Body of pancreas (tissue), 4 donors: ENCODE measurements around the gene RAB11FIP3. TPM values are rescaled to one million over a fixed set of nuclear protein-coding genes. Genes with fewer than 3 reads are reported as not detected.

Experiments
- ATAC-seq: fragments of 150-250 bp; one replicate; pipeline ENCODE4 v1.9.1; 2016
- DNase-seq, 4 donors: peaks; one replicate each; pipeline ENCODE4 v3.0.0-alpha.2; 2019
- H3K27ac ChIP-seq, 4 donors: fragments of 200-600 bp; sonication (generic); 1 replicate in 3 of 4; 2 replicates in 1 of 4; pipeline versions ENCODE4 v1.5.1 to v1.6.1; 2016 to 2019; ENCODE audit warnings: mild to moderate bottlenecking in 1 of 4, mixed read lengths in 1 of 4, moderate library complexity in 1 of 4
- H3K27me3 ChIP-seq, 2 donors: fragments of 200-600 bp; sonication (generic); one replicate each; pipeline ENCODE4 v1.6.0; 2016; ENCODE audit warnings: mild to moderate bottlenecking in 1 of 2
- H3K36me3 ChIP-seq, 2 donors: fragments of 200-600 bp; sonication (generic); replicated peaks in 1 of 2; 2 replicates each; pipeline ENCODE4 v1.5.1; 2016; ENCODE audit warnings: low read depth in 2 of 2; ENCODE audit not compliant: insufficient read depth in 1 of 2
- H3K4me1 ChIP-seq: fragments of 200-600 bp; sonication (generic); one replicate; pipeline ENCODE4 v1.6.0; 2016
- H3K4me3 ChIP-seq, 2 donors: fragments of 200-600 bp; sonication (generic); 1 replicate in 1 of 2; 2 replicates in 1 of 2; pipeline ENCODE4 v1.5.1; 2016 to 2019
- H3K9me3 ChIP-seq, 3 donors: fragments of 200-600 bp; sonication (generic); 1 replicate in 2 of 3; 2 replicates in 1 of 3; pipeline ENCODE4 v1.5.1; 2016
- POLR2A ChIP-seq, 3 donors: fragments of 450-650 bp; IDR thresholded peaks; one replicate each; pipeline ENCODE4 v1.6.1; 2016; ENCODE audit warnings: antibody characterized with exemption in 3 of 3, mild to moderate bottlenecking in 2 of 3
- WGBS, 2 donors: methylation state at CpG; one replicate each; pipeline ENCODE4 v1.1.5; 2017; 5-methylcytosine and 5-hydroxymethylcytosine counted together
- intact Hi-C: fragments of 100-400 bp; cut with DNase I; formaldehyde crosslinking; loops from one replicate; pipeline ENCODE4 v1.15.1; 2023
- total RNA-seq, 2 donors: library from RNA; depleted of rRNA; stranded (reverse); fragments of >200 nt; gene quantifications; one replicate each; pipeline ENCODE4 v1.1.0, GENCODE V29; 2016
- TF ChIP-seq, protein P1 (sequence below), 7 experiments: fragments of 450-650 bp in 4 of 7; fragments of 200-600 bp in 3 of 7; sonication (generic) in 3 of 7; IDR thresholded peaks; one replicate each; pipeline ENCODE4 v1.5.1; 2016 to 2019; ENCODE audit warnings: antibody characterized with exemption in 7 of 7

Gene RAB11FIP3
- total RNA-seq, 2 donors from 2014 or later: 50.1 to 122 TPM

DNA sequence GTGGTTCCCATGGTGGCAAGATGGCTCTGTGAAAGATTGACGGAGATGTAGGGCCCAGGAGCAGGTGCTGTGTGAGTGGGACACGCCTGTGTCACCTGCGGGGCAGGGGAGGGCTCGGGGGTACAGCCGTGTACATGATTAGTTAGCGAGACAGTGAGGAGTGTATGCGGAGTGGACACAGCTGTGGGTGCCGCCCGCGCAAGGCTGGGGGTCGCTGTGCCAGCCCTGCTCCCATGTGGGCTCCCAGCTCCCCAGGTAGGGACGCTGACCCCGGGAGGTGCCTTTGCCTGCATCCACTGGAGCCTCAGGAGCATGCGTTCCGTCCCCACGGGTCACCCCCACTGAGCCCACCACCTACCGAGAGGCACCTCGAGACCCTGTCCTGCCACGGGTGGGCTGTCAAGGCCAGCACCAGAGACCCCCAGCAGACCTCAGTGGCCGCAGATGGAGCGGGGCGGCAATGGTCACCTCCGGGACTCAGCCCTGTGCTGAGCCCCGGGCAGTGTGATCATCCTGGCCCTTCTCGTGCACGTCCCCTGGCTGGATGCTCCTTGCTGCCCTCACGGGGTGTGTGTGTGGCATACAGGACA lies 109.5 kb downstream of the RAB11FIP3 start:
- Histone ChIP-seq H3K27ac (peak overlapping the region in 3 of 4 donors; percentile 61 to 79 (median 79)), H3K4me3 (no peak overlapping the region), H3K9me3 (no peaks in the 10 kb centered on the region), H3K36me3 (no peaks in the 10 kb centered on the region), H3K27me3 (no peaks in the 10 kb centered on the region), H3K4me1 (peaks cover 65% of the 10 kb centered on the region)
- intact Hi-C loops: no loop called here
- no peak for TF ChIP-seq POLR2A (IDR thresholded peaks at IDR 0.05)
- TF ChIP-seq, protein P1, sequence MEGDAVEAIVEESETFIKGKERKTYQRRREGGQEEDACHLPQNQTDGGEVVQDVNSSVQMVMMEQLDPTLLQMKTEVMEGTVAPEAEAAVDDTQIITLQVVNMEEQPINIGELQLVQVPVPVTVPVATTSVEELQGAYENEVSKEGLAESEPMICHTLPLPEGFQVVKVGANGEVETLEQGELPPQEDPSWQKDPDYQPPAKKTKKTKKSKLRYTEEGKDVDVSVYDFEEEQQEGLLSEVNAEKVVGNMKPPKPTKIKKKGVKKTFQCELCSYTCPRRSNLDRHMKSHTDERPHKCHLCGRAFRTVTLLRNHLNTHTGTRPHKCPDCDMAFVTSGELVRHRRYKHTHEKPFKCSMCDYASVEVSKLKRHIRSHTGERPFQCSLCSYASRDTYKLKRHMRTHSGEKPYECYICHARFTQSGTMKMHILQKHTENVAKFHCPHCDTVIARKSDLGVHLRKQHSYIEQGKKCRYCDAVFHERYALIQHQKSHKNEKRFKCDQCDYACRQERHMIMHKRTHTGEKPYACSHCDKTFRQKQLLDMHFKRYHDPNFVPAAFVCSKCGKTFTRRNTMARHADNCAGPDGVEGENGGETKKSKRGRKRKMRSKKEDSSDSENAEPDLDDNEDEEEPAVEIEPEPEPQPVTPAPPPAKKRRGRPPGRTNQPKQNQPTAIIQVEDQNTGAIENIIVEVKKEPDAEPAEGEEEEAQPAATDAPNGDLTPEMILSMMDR (IDR thresholded peaks at IDR 0.05): no peak
- WGBS, 2 donors: 45 to 84% methylated on average over 13 to 15 of the region's 27 CpGs
- DNase-seq (no peak), ATAC-seq (no peak)

DNA sequence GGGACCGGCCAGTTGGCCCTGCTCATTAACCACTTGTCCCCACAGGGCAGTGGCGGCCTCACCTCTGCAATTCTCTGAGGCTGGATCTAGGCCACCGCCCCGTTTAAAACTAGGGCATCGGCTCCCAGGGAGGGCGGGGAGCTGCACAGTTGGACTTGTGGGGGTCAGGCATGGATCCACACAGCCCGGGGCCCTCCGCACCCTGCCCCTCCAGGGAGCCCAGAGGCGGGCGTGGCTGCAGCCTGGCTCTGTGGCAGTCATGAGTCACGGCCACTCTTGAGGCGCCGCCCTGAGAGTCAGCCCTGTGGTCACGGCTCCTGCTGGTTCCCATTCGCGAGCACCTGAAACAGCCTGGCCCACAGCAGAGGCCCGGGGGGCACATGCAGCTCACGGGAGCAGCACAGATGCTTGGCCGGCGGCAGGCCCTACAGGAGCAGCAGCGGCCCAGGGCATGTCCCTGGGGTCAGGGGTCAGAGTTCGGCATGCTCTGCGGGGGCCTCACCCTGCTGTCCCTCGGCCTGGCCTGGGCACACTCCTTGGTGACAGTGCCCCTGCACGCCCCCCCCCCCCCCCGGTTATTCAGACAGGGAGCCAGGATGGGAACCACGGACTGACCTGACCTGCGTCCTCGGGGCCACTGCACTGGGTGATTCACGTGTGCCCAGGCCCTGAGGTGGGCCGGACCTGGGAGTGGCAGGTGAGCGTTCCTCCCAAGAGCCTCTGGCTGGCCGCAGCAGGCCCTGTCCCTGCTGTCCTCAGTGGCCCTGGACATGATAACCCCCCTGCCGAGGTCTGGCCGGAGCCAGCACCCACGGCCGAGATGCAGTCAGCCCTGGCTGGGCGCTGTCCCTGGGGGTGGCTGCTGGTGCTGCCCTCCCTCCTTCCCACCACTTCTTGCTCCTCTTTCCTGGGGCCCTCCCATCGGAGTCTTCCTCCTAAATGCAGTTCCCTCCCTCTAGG lies 110.3 kb downstream of the RAB11FIP3 start:
- Histone ChIP-seq H3K36me3 (no peaks in the 10 kb centered on the region), H3K4me3 (no peak overlapping the region), H3K4me1 (peaks cover 65% of the 10 kb centered on the region), H3K9me3 (no peaks in the 10 kb centered on the region), H3K27ac (peak overlapping the region in 1 of 4 donors; percentile 79), H3K27me3 (no peaks in the 10 kb centered on the region)
- intact Hi-C loops: no loop called here
- WGBS, 2 donors: 76 to 83% methylated on average over 7 to 21 of the region's 39 CpGs
- DNase-seq (peak in 2 of 4 donors; percentile 37 to 69), ATAC-seq (no peak)
- no peak for TF ChIP-seq POLR2A (IDR thresholded peaks at IDR 0.05)
- TF ChIP-seq, protein P1 (IDR thresholded peaks at IDR 0.05): no peak

DNA sequence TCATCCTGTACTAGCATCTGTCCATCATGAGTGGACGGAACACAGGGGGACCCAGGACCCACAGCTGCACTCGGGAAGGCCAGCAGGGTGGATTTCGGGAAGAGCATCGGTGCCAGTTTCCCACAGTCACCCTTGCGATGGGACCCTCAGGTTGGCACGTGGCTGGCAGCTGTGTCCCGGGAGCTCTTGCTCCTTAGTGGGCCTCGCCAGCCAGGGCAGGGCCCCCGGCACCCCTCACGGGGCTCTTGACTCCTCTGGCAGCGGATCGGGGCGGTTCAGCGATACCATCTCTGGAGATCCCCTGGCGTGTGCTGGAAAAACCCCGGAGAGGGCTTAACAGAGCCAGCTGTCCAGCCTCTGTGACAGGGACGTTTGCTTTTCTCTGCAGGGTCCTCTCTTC lies 111.3 kb downstream of the RAB11FIP3 start:
- 85 to 91% methylated on average over 10 to 13 of the region's 17 CpGs for WGBS, 2 donors
- peaks cover 61% of the 10 kb centered on the region for H3K4me1 ChIP-seq

DNA sequence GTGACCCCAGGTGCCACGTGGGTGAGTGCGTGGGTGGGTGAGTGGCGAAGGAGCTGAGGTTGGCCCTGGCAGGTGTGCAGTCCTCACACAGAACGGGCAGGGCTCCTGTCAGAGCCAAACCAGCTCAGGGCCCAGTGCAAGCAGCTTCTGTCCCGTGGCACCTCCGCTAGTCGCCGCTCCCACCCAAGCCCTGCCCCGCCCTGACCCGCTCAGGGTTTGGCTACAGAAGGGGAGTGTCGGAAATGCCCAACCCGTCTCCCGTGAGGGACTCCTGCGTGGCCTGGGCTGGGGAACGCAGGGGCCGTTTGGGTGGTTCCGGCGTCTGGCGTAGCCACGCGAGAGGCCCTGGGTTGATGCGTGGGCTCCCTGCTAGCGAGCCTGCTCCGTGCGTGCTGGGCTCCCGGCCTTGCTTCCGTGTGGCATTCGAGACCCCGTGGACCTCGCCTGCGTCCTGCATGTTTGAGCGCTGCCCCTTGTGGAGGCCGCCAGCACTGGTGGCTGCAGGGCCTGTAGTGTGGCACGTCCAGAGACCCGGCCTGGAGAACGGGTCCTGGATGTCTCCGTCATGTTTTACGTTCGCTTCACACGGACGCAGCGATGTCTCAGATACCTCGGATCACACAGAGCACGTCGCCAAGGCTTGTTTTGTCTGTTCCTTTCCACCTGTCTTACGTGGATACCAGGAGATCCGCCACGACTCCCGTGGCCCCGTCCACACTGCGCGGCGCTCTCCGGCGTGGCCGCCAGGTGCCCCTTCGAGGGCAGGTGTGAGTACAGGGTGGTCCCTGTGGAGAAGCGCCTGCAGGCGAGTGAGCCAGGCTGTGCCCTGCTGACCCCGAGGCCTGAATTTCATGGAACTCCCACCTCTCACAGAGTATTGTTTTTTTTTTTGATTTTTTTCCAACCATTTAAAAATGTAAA lies 112.2 kb downstream of the RAB11FIP3 start:
- WGBS, 2 donors: 92 to 95% methylated on average over 26 to 60 of the region's 60 CpGs
- TF ChIP-seq, protein P1 (IDR thresholded peaks at IDR 0.05): peak in 1 of 7 experiments; percentile 2
- no peak for TF ChIP-seq POLR2A (IDR thresholded peaks at IDR 0.05)
- Histone ChIP-seq H3K36me3 (no peaks in the 10 kb centered on the region), H3K27ac (no peak overlapping the region), H3K4me3 (no peak overlapping the region), H3K9me3 (no peaks in the 10 kb centered on the region), H3K27me3 (no peaks in the 10 kb centered on the region), H3K4me1 (peaks cover 58% of the 10 kb centered on the region)
- DNase-seq: no peak
- ATAC-seq: no peak
- intact Hi-C loops: no loop called here

More for the DNA sequence above, 111.3 kb downstream of the RAB11FIP3 start:
- no peak for ATAC-seq
- DNase-seq: no peak
- Histone ChIP-seq H3K27ac (no peak overlapping the region), H3K9me3 (no peaks in the 10 kb centered on the region), H3K36me3 (no peaks in the 10 kb centered on the region), H3K4me3 (no peak overlapping the region), H3K27me3 (no peaks in the 10 kb centered on the region)
- intact Hi-C loops: no loop called here
- TF ChIP-seq, protein P1 (IDR thresholded peaks at IDR 0.05): no peak
- no peak for TF ChIP-seq POLR2A (IDR thresholded peaks at IDR 0.05)
